Erythroblast (primary cell): ENCODE measurements around the gene TRAPPC13.
"Not testable (repeated sequence)": the region's sequence is repeated elsewhere in the genome, so short reads cannot be mapped to it uniquely, and the experiment has no call there.

ENCODE experiments used
- DNase-seq, 2 experiments: peaks; one replicate each; lab custom pipeline; 2025; lab: John Stamatoyannopoulos, UW
- GATA1 ChIP-seq: IDR thresholded peaks from 2 replicates; pipeline ENCODE4 v1.6.1; 2011; ENCODE audit warnings: low read depth, mild to moderate bottlenecking, control low read depth, low read length, moderate library complexity
- POLR2A ChIP-seq: IDR thresholded peaks from 2 replicates; pipeline ENCODE4 v1.6.1; 2011; ENCODE audit warnings: mild to moderate bottlenecking, low read length

Gene TRAPPC13, protein sequence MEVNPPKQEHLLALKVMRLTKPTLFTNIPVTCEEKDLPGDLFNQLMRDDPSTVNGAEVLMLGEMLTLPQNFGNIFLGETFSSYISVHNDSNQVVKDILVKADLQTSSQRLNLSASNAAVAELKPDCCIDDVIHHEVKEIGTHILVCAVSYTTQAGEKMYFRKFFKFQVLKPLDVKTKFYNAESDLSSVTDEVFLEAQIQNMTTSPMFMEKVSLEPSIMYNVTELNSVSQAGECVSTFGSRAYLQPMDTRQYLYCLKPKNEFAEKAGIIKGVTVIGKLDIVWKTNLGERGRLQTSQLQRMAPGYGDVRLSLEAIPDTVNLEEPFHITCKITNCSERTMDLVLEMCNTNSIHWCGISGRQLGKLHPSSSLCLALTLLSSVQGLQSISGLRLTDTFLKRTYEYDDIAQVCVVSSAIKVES

DNA sequence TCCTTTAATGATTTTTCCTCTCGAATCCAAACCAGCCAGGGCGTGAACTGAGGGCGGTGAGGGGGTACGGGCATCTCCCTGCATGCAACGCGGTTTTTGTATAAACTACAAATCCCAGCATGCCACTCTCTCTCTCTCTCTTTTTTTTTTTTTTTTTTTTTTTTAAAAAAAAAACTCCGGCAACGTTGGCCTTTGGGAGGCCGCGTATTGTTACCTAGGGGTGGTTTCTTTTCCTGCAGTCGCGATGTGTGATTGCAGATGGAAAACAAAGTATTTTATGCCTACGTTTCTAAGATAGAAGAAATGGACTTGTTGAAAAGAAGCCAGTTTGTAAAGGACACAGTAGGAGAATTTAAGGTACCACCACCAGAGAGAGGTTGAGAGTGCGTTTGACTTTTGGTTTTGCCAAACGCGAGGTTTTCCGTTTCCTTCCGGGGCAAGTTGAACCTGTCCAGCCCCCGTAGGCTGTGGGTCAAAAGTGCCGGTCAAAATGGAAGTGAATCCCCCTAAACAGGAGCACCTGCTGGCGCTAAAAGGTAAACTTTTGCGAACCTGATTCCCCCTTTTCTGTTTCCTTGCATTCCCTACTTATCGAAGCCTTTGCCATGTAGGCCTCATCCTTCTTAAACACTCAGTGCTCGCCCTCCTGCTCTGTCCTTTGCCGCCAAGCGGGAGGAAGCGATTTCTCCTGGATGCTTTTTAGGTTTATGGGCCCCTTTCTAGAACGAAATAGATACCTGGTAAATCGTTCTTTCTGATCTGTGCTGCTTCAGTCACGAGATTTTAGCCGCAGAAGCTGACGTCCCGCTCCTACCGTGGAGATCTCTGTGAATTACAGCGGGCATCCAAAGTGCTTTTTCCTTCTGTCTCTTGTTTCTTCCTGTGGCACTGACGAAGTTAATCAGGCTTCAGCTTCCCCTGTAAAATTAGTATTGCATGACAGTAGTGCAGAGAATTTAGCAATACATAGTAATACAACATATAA lies at the start of gene TRAPPC13, which contains the start of gene SHLD3:
TSS of gene TRAPPC13 (plus strand) at position 457 of the 985 bp plus-strand sequence. CDS start at position 491, 34 bp downstream.
TSS of gene SHLD3 (plus strand) at position 457 of the 985 bp plus-strand sequence. CDS start 4,561 bp downstream, outside the sequence.
- TF ChIP-seq POLR2A (peak; percentile 49), GATA1 (no peak)
- peak; percentile 94 to 95 for DNase-seq

DNA sequence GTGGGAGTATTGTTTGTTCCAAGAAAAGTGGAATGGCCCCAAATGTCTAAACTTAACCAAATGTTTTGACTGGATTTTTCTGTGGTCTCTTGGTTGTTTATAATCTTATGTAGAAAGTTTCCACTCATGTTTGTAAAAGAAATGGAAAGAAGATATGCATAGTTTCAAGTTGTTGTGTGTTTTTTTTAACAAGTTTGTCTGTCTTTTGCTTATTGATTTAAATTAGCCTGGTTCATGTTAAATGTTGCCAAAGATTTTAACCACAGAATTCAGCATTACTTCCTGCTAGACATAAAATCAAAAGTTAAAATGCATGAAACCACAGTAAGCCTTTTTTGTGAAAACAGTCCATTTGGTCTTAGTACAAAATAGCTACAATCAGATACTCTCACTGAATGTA lies 47.7 kb upstream of the TRAPPC13 start:
- no peak for TF ChIP-seq GATA1
- no peak for TF ChIP-seq POLR2A

DNA sequence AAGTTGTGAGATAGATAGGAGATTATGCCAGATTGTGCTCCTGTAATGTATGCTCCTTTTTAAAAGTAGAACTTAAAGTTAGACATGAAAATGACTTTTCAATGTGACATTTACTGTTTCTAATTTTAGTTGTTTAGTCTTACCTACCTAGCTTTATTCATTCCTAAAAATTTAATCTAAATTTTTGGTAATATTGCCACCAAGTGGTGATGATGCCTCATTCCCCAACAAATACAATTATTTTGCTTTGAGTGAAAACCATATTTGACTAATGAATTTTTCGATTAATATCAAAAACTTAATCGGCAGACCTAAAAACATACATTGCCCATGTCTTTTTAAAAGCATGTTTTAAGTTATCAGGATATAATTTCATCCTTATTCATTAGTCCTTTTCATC lies 36.1 kb upstream of the TRAPPC13 start:
- no peak for DNase-seq
- TF ChIP-seq POLR2A, result no peak
- no peak for TF ChIP-seq GATA1

More for the DNA sequence above, 47.7 kb upstream of the TRAPPC13 start:
- DNase-seq, result no peak

DNA sequence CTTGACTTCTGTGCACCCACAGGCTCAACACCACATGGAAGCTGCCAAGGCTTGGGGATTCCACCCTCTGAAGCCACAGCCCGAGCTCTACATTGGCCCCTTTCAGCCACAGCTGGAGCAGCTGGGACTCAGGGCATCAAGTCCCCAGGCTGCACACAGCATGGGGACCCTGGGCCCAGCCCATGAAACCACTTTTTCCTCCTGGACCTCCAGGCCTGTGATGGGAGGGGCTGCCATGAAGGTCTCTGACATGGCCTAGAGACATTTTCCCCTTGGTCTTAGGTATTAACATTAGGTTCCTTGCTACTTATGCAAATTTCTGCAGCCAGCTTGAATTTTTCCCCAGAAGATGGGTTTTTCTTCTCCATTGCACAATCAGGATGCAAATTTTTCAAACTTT lies 23.1 kb upstream of the TRAPPC13 start:
- DNase-seq, result not testable (repeated sequence)

DNA sequence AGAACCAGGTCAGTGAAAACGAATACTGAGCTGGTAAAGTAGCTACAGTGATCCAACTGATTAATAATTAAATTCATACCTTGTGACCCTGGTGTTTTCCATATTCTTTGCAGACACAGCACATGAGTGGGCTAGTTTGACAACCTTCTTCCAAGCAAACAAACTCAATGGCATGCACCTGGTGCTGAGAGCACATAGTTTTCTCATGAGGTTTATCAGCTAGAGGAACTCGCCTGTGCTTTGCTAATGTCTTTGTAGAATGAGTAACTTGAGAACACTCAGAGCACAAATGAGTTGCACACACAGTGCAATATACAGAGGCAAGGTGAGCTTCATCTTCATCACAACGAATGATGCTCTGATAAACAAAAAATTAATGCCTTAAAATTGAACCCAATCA lies 13.3 kb upstream of the TRAPPC13 start:
- TF ChIP-seq GATA1 (no peak), POLR2A (no peak)
- DNase-seq, result no peak

DNA sequence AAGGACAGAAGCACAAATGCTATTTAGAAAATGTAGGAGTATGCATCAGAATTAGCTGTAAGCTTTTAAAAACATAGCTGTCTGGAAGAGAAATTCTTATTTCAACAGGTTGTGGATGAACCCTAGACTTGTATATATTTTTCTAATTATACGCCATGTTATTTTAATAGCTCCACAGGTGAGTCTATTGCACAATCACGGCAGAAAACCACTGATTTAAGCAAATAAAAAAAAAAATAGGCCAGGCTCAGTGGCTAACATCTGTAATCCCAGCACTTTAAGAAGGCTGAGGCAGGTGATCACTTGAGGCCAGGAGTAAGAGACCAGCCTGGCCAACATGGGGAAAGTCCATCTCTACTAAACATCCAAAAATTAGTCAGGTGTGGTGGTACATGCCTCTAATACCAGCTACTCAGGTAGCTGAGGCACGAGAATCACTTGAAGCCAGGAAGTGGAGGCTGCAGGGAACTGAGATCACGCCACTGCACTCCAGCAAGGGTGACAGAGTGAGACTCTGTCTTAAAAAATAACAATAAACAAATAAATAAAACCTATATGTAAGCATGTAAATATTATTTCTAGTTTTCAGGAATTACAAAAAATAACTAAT lies 12.4 kb upstream of the TRAPPC13 start:
- TF ChIP-seq GATA1, result no peak
- TF ChIP-seq POLR2A, result no peak
- DNase-seq, result no peak

DNA sequence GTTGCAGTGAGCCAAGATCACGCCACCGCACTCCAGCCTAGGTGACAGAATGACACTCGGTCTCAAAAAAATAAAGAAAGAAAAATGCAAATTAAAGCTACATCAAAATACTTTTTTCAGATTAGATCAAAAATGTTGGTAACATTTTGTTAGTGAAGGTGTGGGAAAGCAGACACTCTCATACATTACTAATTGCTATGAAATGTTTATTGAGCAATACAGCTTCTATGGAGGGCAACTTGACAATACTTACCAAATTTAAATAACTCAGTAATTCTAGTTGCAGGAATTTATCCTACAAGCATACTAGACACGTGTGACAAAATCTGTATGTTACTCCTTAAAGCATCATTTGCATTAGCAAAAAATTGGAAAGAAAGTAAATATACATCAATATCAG lies 4.8 kb upstream of the TRAPPC13 start:
- TF ChIP-seq GATA1 (no peak), POLR2A (no peak)
- no peak for DNase-seq

DNA sequence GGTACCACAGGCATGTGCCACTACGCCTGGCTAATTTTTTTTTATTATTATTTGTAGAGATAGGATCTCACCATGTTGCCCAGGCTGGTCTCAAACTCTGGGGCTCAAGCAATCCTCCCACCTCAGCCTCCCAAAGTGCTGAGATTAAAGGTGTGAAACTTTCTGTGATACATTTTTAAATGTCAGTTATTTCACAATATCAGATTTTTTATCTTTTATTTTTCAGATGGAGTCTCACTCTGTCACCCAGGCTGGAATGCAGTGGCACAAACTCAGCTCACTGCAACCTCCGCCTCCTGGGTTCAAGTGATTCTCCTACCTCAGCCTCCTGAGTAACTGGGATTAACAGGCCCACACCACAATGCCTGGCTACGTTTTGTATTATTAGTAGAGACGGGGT lies 2.9 kb upstream of the TRAPPC13 start:
- not testable (repeated sequence) for DNase-seq

DNA sequence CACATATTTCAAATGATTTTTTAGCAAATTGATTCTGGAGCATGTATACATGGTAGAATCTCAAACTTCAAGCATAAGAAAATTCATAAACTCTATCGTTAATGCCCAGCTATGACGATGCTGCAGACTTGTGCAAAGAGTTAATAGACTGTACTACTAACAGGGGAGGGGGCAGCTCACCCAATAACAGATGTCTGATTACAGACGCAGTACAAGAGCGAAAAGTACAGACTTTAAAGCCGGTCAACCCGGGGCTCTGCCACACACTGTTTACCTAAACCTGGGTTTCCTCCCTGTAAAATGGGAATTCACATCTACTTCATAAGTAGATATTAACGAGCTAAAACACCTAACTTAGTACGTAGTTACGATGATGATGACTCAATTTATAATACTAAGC lies 1.3 kb upstream of the TRAPPC13 start:
- TF ChIP-seq POLR2A (no peak), GATA1 (no peak)
- DNase-seq, result peak; percentile 42 to 69

DNA sequence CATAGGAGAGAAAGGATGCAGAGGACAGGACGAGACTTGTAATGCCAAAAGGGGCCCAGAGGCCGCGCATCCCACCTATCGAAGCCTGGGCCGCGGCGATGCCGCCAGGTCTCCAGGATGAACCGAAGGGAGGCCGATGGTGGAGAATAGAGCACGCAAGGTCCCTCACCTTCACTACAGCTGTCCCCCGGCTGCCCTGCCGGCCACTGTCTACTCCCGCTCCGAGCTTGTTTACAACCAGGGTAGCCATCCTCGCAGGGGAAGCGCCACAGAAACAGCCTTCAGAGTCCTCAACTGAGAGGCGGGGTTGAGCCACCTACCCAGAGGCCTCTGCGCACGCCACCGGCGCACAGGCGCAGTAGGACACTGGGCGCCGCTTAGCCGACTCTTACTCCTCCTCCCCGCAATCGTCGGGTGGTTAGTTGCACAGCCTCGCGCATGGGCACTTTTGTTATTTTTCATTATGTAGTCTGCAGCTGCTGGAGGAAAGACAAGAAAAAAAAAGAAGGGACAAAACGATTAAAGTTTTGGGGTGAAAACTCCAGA lies 729 bp upstream of the TRAPPC13 start, which contains the start of gene TRIM23:
TSS of gene TRIM23 (minus strand) at position 309 of the 546 bp plus-strand sequence. CDS start at position 250, 59 bp downstream.
- DNase-seq, result peak; percentile 95
- TF ChIP-seq GATA1 (no peak), POLR2A (peak; percentile 69)

DNA sequence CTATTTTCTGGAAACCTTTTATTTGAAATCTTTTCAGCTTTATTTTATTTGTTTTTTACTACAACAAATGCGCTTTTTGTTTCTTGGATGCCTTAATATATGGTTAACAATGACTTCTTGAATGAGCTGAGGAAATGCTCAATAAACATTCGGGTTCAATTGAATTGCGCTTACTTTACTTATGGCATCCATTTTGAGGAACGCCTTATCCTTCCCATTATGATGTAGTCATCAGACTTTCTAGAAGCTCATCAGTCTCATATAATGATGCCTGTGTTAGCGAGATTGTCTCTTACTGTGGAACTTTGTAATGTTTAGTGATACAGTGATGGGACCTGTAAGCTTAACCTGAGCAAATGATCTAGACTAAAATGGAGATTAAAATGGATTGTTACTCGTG lies 916 bp downstream of the TRAPPC13 start:
- no peak for TF ChIP-seq POLR2A
- no peak for TF ChIP-seq GATA1
- peak; percentile 33 to 39 for DNase-seq

DNA sequence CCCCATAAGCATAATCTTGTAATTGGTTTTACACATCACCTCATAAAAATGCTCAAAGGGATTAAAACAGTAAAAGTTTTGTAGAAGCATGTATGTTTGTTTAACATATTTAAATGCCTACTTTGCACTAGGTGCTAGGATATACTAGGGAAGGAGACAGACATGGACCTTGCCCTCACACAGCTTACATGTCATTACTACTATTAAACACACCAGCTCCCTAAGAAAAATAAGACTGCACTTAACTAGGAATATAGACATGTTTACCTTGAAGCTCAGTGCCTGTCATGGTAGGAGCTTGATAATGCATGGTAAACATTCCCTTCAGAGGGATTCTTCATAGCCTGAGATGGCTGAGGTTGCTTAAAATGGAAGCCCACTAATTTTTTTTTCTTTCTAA lies 6.2 kb downstream of the TRAPPC13 start:
- no peak for DNase-seq
- TF ChIP-seq POLR2A (no peak), GATA1 (no peak)

DNA sequence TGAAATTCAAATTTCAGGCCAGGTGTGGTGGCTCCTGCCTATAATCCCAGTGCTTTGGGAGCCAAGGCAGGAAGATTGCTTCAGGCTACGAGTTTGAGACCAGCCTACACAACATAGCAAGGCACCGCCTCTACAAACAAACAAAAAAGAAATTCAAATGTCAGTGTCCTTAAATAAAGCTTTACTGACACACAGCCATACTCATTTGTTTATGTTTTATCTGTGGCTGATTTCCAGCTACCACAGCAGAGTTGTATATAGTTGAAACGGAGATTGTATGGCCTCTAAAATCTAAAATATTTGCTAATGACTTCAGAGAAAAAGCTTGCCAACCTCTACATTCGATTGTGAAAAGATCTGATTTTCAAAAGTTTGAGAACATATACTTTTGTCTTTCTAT lies 15.4 kb downstream of the TRAPPC13 start:
- TF ChIP-seq GATA1 (no peak), POLR2A (no peak)
- no peak for DNase-seq

DNA sequence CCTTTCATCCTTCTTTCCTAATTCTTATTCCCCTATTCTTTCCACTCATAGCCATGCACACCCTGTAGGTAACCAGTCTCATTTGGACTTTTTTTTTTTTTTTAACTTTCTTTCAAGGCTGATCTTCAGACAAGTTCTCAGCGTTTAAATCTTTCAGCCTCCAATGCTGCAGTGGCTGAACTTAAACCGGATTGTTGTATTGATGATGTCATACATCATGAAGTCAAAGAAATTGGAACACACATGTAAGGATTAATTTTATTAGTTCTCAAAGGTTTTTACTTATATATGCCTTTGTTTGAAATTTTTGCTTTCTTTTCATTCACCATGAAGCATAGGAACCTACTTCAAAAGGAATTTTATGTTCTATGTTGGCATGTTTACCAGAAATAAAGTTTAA lies 22.1 kb downstream of the TRAPPC13 start:
- TF ChIP-seq GATA1 (no peak), POLR2A (no peak)
- DNase-seq, result no peak
